Measurements from ENCODE around the gene GMCL1. TPM values are rescaled to one million over a fixed set of nuclear protein-coding genes. Genes with fewer than 3 reads are reported as not detected.
"Not testable (repeated sequence)": the region's sequence is repeated elsewhere in the genome, so short reads cannot be mapped to it uniquely, and the experiment has no call there.

GMCL1 gene
- total RNA-seq, 2 donors from 2014 or later, result 22.8 to 27.2 TPM

DNA sequence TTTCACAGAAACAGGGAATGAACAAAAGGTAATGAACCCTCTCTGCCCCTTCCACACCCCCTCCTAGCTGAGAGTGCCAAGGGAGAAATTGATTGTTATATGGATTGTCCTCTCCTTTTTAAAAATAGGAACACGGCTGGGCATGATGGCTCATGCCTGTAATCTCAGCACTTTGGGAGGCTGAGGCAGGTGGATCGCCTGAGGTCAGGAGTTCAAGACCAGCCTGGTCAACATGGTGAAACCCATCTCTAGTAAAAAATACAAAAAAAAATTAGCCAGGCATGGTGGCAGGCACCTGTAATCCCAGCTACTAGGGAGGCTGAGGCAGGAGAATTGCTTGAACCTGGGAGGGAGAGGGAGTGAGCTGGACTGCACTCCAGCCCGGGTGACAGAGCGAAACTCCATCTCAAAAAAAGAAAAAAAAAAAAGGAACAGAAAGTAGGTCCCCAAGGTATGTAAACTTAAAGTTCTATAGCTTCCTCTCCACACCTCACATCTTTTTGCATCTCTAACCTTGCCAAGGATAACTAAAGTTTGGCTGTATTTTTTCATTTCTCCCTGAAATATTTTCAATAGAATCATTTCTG, 26.6 kb upstream of the GMCL1 start:
- intact Hi-C loops (cut with DNase I, micrococcal nuclease); ATAC-seq; DNase-seq: not testable (repeated sequence)

DNA sequence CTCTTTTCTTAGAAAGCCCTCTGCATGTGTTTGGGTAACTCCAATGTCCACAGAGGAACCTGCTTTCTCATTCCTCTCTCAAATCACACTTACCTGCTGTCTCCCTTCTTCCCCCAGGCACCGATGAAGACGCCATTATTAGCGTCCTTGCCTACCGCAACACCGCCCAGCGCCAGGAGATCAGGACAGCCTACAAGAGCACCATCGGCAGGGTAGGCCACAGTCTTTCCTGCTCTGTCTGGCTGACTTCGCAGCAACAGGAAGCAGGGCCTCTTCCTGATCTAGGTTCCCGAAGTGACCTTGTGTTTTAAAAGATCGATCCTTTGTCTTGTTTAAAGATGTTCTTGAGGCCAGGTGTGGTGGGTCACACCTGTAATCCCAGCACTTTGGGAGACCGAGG, 25.0 kb upstream of the GMCL1 start:
- DNase-seq, result no peak
- intact Hi-C loops (cut with DNase I, micrococcal nuclease), result no loop called here
- ATAC-seq, result no peak

DNA sequence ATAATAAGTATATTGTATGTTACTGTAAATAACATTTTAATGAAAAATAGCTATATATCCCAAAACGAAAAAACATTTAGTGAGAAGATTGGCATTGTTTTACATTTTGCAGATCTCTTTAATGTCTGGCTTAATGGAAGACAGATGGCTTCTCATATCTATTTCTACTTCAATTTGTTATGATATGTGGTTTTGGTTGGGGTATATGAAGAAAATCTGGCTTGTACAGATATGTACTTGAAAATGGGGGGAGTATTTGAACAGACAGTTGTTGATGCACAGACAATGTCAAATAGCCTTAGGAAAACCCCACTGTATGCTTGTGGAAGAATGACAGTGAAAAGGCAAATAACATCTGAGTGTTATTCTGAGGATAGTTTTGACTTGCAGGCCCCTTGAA, 23.6 kb upstream of the GMCL1 start:
- no peak for ATAC-seq
- no peak for DNase-seq
- intact Hi-C loops (cut with DNase I, micrococcal nuclease), result loop anchor here in 1 of 2 donors (5.0 kb wide), 1 partner anchor 79 kb away; no protein-coding TSS in a partner anchor

DNA sequence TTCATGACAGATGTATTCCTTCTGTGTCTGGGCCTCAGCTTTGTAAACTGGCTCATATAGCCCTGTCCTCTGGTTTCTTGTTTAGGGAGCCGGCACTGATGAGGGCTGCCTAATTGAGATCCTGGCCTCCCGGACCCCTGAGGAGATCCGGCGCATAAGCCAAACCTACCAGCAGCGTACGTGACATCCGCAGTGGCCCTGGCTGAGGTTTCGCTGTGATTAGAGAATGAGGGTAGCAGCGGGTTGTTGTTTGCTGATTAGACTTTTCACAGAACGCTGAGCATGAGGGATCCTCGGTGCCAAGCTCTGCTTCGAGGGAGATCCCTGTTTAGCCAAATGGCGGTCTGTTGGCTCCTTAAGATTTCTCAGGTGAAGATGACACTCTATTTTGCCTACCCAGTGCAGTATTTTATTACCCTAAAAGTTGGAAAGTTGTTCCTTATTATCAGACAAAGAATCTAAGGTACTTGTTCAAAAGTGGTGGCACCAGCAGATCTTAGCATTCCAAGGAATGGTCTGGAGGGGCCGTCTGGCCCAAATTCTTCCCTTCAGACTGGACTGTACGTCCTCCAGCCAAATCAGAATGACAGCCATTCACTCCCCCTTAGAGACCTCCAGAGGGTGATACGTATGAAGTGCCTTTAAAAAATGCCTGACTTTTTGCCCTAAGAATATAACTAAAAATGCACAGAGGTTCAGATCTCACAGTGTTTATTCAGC, 21.5 kb upstream of the GMCL1 start:
- intact Hi-C loops (cut with DNase I, micrococcal nuclease), result loop anchor here in 1 of 2 donors (5.0 kb wide), 1 partner anchor 81 kb away; no protein-coding TSS in a partner anchor
- no peak for DNase-seq
- ATAC-seq, result no peak

DNA sequence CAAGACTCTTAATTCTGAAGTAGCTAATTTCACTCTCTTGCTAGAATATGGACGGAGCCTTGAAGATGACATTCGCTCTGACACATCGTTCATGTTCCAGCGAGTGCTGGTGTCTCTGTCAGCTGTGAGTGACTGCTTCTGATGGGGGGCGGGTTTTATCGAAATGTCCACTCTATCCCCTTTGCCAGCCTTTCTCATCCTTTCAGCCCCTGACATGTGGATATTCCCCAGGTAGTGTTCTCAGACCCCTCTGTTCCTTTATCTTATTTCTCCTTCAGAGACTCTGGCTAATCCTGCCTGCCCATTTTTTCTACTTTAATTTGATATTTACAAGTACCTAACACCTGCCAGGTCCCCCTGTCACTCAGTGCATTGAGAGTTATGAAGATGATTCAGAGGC, 18.9 kb upstream of the GMCL1 start:
- DNase-seq, result no peak
- ATAC-seq, result no peak
- intact Hi-C loops (cut with DNase I, micrococcal nuclease), result loop anchor here in 1 of 2 donors (10.0 kb wide), 1 partner anchor 256 kb away; no protein-coding TSS in a partner anchor

DNA sequence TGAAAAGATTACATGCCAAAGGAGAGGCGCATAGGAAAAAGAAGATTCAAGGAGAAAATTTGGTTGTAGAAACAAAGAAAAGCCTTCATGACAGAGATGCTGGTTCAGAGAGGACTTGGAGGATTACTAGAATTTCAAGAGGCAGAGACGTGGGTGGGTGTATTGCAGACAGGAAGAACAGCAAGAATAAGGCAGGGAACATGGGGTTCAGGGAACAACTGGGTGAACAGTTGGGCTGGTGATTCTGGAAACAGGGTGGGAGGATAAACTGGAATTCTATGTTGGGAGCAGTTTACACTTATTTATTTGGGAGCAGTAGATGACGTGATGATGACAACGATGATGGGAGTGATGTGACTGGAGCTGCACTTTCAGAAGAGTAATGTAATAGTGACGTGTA, 18.4 kb upstream of the GMCL1 start:
- no peak for ATAC-seq
- intact Hi-C loops (cut with DNase I, micrococcal nuclease), result loop anchor here in 1 of 2 donors (10.0 kb wide), 1 partner anchor 256 kb away; no protein-coding TSS in a partner anchor

DNA sequence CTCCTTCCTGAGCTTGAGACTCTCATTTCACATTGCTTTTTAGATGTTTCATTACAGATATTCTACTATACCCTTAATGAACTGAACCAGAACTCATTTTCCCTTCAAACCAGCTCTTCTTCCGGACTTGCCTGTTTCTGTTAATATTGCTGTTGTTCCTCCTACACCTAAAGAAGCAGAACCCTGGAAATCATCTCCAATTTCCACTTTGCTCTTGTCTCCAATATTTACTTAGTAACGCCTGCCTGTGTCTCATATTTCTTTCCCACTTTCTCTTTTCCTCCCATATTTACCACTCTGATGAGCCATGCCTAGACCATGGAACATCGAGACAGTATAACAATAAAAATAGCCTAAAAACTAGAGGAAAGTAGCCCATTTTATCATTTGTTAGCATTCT, 17.9 kb upstream of the GMCL1 start:
- no peak for ATAC-seq
- DNase-seq, result no peak
- intact Hi-C loops (cut with DNase I, micrococcal nuclease), result loop anchor here in 1 of 2 donors (10.0 kb wide), 1 partner anchor 257 kb away; no protein-coding TSS in a partner anchor

More for the DNA sequence above, 18.4 kb upstream of the GMCL1 start:
- no peak for DNase-seq

DNA sequence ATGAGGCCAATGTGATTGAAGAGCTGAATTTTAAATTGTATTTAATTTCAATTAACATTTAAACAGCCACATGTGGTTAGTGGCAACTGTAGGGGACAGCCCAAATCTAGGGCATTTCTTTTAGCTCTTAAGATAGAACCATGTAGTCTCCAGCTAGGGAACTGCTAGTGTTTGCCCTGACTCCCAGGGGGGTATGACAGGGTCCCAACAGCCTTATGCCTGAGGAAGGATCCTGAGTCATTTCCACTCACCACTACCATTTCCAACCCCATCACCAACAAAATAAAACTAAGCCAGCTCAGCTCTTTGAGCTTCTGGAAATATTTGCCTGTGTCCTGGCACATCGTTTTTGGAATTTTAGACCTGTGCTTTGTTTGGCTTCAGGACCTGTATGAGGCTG, 13.7 kb upstream of the GMCL1 start:
- DNase-seq (no peak), ATAC-seq (no peak)
- intact Hi-C loops (cut with DNase I, micrococcal nuclease), result loop anchor here in 1 of 2 donors (5.0 to 10.0 kb wide), 2 partner anchors 93 to 261 kb away; no protein-coding TSS in a partner anchor

DNA sequence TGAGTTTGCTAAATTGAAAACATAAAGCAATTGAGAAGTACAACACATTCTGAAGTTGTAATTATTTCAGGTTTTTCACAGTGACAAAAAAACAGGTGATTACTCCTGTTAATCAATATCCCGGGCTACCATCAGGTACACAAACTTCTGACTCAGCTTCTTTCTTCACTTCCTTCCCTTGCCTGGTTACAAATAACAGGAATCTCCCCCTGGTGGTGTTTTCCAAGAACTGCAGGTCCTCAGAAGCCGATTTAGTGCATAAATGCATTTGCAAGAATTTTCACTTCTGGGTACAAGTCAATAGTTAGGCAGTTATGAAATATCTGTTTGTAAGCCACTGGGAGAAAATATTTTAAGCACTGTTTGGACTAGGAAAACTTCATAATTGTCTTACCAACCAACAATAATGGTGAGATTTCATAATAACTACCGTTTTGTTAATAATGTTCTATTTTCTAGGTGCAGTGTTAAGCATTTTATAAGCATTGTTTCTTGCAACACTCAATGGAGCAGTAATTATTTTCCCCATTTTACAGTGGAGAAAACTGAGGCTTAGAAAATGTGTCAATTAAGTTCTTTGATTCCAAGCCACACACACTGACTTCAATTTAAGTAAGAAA, 12.4 kb upstream of the GMCL1 start:
- intact Hi-C loops (cut with DNase I, micrococcal nuclease), result loop anchor here in 1 of 2 donors (5.0 to 10.0 kb wide), 2 partner anchors 95 to 262 kb away; no protein-coding TSS in a partner anchor
- ATAC-seq (peak; percentile 82), DNase-seq (peak; percentile 66 to 72)

DNA sequence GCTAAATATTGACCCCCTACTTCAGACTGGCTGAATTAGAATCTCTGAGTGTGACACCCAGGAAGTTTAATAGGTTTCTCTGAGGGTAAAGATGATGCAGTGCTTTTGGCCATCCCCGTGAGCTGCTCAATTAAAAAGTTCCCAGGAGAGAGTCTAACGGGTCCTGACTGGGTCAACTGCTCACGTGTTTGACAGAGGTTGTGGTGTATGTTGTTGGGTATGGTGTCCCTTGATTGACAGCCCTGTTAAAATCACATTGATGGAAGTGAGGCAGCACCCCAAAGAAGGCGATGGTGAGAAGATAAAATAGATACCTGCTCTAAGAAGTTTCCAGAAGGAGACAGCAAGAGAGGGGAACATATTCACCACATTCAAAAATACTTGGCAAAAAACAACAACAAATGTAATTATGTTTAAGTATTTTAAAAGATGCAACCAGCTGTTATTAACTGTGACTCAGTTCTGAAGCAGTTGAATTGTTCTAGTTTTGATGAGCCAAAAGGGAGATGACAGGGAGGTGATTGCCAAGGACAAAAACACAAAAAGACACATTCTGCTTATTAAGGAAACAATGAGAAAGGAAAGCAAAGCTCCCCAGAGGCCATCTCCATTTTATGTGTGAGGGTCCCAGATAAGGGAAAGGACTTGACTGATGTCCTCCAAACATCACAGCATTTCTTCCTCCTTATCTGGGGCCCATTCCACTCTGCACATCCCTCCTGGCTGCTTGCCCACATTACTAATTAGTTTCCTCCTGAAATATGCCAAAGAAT, 11.5 kb upstream of the GMCL1 start:
- intact Hi-C loops (cut with DNase I, micrococcal nuclease), result loop anchor here in 1 of 2 donors (5.0 to 10.0 kb wide), 2 partner anchors 96 to 263 kb away; no protein-coding TSS in a partner anchor
- ATAC-seq, result no peak
- DNase-seq, result no peak

DNA sequence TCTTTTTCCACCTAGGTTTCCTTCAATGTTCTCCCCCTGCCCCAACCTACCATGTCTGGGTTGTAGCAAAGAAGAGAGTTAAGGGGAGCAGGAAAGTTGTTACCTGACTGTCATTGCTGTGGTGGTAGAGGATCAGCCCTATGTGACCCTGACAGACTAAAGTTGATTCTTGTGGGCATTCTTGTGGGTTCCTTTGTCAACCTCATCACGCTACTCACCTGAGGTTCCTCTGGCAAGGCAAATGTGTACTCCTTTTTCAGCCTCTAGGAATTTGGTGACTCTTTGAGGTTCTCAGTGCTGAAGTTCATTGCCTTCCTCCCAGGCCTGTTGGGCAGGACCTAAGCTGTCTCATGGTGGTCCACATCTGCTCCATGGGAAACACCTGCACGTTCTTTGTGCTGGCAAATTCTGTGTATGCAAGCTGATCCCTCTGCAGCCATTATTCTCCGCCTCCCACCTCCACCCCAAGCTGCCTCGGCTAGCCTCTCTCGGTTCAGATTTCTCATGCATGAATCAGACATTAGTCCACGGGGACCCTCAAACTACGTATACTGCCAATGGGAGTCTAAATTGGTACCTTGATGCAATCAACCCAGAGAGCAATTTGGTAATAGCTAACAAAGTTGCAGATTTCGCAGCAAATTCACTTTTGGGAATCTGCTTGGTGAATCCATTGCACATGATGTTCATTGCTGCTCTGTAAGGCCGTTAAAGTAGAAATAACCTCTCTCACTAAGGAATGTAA, 1.5 kb upstream of the GMCL1 start:
- intact Hi-C loops (cut with DNase I, micrococcal nuclease), result no loop called here
- DNase-seq (no peak), ATAC-seq (no peak)

DNA sequence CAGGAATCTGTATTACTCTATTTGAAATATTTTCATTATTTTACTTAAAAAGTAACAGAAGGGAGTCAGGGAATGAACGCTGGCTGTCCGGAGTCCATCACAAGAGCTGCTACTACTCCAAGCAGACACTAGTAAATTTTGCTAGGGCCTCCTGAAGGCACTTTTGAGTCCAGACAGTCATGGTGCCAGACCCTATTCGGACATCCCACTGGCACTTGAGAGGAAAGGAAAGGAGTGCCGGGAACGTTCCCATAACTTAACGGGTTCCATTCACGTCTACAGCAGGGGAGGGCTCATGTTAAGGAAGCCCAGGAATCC, 563 bp upstream of the GMCL1 start:
- ATAC-seq (no peak), DNase-seq (no peak)
- intact Hi-C loops (cut with DNase I, micrococcal nuclease), result no loop called here

DNA sequence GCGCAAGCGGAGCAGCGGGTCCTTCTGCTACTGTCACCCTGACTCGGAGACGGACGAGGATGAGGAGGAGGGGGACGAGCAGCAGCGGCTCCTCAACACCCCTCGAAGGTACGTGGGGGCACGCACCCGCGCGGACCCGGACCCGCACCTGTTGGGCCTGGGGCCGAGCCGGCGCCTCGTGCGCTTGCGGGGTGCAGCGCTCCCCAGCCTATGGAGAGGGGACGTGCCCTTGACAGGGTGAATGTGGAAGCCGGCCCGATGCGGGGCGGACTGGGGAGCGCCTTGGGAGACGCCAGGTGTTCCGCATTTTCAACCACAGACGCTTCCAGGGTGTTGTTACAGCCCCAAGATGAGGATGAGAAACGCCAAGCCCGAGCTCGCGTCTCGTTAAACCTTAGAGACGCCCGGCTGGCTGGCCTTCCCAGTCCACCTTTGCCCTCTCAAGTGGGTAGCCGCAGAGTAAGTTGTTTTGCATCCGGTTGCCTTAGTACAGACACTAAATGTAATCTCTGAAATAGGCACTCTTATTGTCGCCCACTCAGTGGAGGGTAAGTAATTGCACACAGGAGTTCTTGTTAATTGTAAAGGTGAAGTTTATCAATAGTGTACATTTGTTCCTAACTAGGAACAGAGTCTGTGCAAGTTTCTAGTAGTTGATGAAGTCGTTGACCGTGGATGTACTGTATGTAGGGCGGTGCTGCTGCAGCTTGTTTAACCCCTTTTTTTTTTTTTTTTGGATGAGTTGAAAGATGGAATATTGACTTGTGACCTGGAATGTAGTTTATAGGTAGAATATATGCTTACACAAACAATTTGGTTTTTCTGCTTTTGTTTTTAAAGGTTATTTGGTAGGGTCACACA, 815 bp downstream of the GMCL1 start:
- intact Hi-C loops (cut with DNase I, micrococcal nuclease), result no loop called here

DNA sequence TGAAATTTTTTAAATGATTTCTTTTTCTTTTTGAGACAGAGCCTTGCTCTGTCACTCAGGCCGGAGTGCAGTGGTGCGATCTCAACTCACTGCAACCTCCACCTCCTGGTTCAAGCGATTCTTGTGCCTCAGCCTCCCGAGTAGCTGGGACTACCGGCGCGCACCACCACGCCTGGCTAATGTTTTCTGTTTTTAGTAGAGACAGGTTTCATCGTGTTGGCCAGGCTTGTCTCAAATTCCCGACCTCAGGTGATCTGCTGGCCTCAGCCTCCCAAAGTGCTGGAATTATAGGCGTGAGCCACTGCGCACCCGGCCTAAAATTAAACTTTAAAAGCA, 1.4 kb downstream of the GMCL1 start:
- intact Hi-C loops (cut with DNase I, micrococcal nuclease); DNase-seq; ATAC-seq: not testable (repeated sequence)

More for the DNA sequence above, 815 bp downstream of the GMCL1 start:
- peak; percentile 64 to 71 for DNase-seq
- ATAC-seq, result peak; percentile 70

DNA sequence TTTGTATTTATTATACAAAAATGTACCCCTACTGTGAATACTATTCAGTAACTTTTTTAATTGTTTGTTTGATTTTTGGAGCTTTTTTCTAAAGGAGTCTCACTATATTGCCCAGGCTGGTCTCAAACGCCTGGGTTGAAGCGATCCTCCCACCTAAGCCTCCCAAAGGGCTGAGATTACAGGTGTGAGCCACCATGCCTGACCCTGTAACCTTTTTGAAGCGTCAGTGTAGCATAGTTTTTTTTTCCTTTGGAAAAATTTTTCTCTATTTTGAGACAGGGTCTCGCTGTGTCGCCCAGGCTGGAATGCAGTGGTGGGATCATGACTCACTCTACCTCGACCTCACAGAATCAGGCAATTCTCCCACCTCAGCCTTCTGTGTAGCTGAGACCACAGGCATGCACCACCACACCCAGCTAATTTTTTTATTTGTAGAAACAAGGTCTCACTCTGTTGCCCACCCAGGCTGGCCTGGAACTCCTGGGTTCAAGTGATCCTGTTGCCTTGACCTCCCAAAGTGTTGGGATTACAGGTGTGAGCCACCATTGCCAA, 2.0 kb downstream of the GMCL1 start:
- DNase-seq (no peak), ATAC-seq (no peak)
- intact Hi-C loops (cut with DNase I, micrococcal nuclease), result no loop called here

DNA sequence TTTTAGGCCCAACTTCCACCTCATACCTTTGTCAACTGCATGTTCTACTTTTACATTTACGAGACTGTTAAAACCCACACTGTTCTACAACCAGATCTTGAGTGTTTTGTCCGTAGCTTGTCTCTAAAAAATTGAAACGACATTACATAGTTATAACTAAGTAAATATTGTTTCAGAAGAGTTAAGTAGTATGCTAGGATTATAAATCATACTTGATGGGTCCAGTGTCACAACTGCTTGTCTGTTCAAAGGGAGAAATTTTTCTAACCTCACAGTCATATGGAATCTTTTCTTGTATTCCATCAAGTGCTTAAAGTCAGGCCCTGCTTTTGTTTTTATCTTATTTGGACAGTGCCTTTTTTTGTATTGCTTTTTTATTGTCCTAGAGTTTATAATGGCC, 4.3 kb downstream of the GMCL1 start:
- no peak for DNase-seq
- intact Hi-C loops (cut with DNase I, micrococcal nuclease), result no loop called here
- ATAC-seq, result no peak

DNA sequence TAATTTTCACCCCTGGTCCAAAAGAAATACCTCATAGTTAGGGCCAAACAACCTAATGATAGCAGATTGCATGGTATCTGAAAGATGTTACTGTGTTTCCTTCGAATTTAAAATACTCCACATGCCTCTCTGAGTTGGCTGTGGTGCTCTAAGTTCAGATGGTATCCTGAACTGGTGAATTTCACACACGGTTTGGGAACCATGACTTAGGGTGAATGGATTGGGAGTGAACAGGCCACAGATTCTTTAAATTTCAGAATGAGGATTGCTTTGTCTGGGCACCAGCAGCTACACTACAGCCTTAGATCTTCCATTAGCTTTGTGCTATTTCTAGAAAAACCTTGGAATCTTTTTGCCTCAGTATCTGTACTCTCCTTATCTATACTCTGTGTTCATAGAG, 6.2 kb downstream of the GMCL1 start:
- no peak for ATAC-seq
- no peak for DNase-seq
- intact Hi-C loops (cut with DNase I, micrococcal nuclease), result no loop called here
